DND-41 (cell line): ENCODE results near the gene ZSCAN21.

ENCODE experiments used
- CTCF ChIP-seq: IDR thresholded peaks from 2 replicates; pipeline ENCODE4 v1.5.1; 2012; ENCODE audit warnings: borderline replicate concordance, low read length, moderate library complexity, mild to moderate bottlenecking; ENCODE audit not compliant: poor library complexity, severe bottlenecking; ENCODE audit errors: extremely low read depth
- EZH2 ChIP-seq: IDR thresholded peaks from 3 replicates; pipeline ENCODE4 v1.6.1; 2012; ENCODE audit warnings: borderline replicate concordance, low read depth, mild to moderate bottlenecking, moderate library complexity, low read length, inconsistent platforms; ENCODE audit not compliant: severe bottlenecking

- TF ChIP-seq EZH2 (no peak), CTCF (no peak)
Observed at GRCh38 chr7:100111156-100111555, 61.6 kb downstream of the ZSCAN21 start.
